ENCODE results near the gene CENPO.

Gene CENPO

GRCh38 chr2:24763843-24764242 lies 29.4 kb upstream of the CENPO start:
- DNase-seq (ENCODE audit: low read depth in 1 of 2, low spot score in 1 of 2), result no peak

GRCh38 chr2:24766609-24767008 lies 26.6 kb upstream of the CENPO start:
- Histone ChIP-seq H3K4me3 (replicated peaks; ENCODE audit: insufficient read depth, low read length) (no peak overlapping the region), H3K27ac (replicated peaks) (no peak overlapping the region), H3K27me3 (ENCODE audit: insufficient read depth, poor library complexity, severe bottlenecking) (no peaks in the 10 kb centered on the region)
- DNase-seq (ENCODE audit: low read depth in 1 of 2, low spot score in 1 of 2), result peak in 1 of 2 experiments; percentile 5
- no peak for TF ChIP-seq REST (IDR thresholded peaks at IDR 0.05; ENCODE audit: insufficient replicate concordance, low read depth)
- no peak for TF ChIP-seq GABPA (IDR thresholded peaks at IDR 0.05; ENCODE audit: low read depth)
- no peak for TF ChIP-seq POLR2AphosphoS5 (IDR thresholded peaks at IDR 0.05; ENCODE audit: low read depth)
- no peak for TF ChIP-seq SPI1 (IDR thresholded peaks at IDR 0.05; ENCODE audit: borderline replicate concordance, low read depth)
- no peak for TF ChIP-seq CTCF (IDR thresholded peaks at IDR 0.05; ENCODE audit: insufficient read depth, low read length)

More at GRCh38 chr2:24763843-24764242, 29.4 kb upstream of the CENPO start:
- H3K4me3 ChIP-seq (replicated peaks; ENCODE audit: insufficient read depth, low read length), result no peak overlapping the region
- no peak overlapping the region for H3K27ac ChIP-seq (replicated peaks)
- no peaks in the 10 kb centered on the region for H3K27me3 ChIP-seq (ENCODE audit: insufficient read depth, poor library complexity, severe bottlenecking)
- TF ChIP-seq POLR2AphosphoS5 (IDR thresholded peaks at IDR 0.05; ENCODE audit: low read depth), result no peak
- no peak for TF ChIP-seq GABPA (IDR thresholded peaks at IDR 0.05; ENCODE audit: low read depth)
- no peak for TF ChIP-seq CTCF (IDR thresholded peaks at IDR 0.05; ENCODE audit: insufficient read depth, low read length)
- TF ChIP-seq SPI1 (IDR thresholded peaks at IDR 0.05; ENCODE audit: borderline replicate concordance, low read depth), result no peak
- no peak for TF ChIP-seq REST (IDR thresholded peaks at IDR 0.05; ENCODE audit: insufficient replicate concordance, low read depth)

GRCh38 chr2:24768013-24768412 lies 25.2 kb upstream of the CENPO start:
- H3K27ac ChIP-seq (replicated peaks), result no peak overlapping the region
- no peak for TF ChIP-seq SPI1 (IDR thresholded peaks at IDR 0.05; ENCODE audit: borderline replicate concordance, low read depth)
- TF ChIP-seq REST (IDR thresholded peaks at IDR 0.05; ENCODE audit: insufficient replicate concordance, low read depth), result no peak
- TF ChIP-seq GABPA (IDR thresholded peaks at IDR 0.05; ENCODE audit: low read depth), result no peak
- no peak for TF ChIP-seq CTCF (IDR thresholded peaks at IDR 0.05; ENCODE audit: insufficient read depth, low read length)
- no peak for TF ChIP-seq POLR2AphosphoS5 (IDR thresholded peaks at IDR 0.05; ENCODE audit: low read depth)
- DNase-seq (ENCODE audit: low read depth in 1 of 2, low spot score in 1 of 2), result no peak
- no peak overlapping the region for H3K4me3 ChIP-seq (replicated peaks; ENCODE audit: insufficient read depth, low read length)
- H3K27me3 ChIP-seq (ENCODE audit: insufficient read depth, poor library complexity, severe bottlenecking), result no peaks in the 10 kb centered on the region
